Prostate gland (tissue), 2 donors: ENCODE results near the gene C6orf132. TPM values are rescaled to one million over a fixed set of nuclear protein-coding genes. Genes with fewer than 3 reads are reported as not detected.

Experiments used
- DNase-seq: peaks from one replicate; pipeline ENCODE4 v3.0.0-alpha.2; 2019; ENCODE audit warnings: low spot score
- H3K27ac ChIP-seq, 2 donors: fragments of 200-600 bp; sonication (generic); 2 replicates each; pipeline ENCODE4 v1.5.1; 2017 to 2019
- H3K27me3 ChIP-seq: fragments of 200-600 bp; sonication (generic); replicated peaks from 2 replicates; pipeline ENCODE4 v1.5.1; 2019; ENCODE audit not compliant: insufficient read depth
- H3K36me3 ChIP-seq, 2 donors: fragments of 200-600 bp; sonication (generic); 1 replicate in 1 of 2; 2 replicates in 1 of 2; pipeline versions ENCODE4 v1.5.1 to v1.8.1; 2017 to 2019
- H3K4me1 ChIP-seq: fragments of 200-600 bp; sonication (generic); replicated peaks from 2 replicates; pipeline ENCODE4 v1.5.1; 2019
- H3K4me3 ChIP-seq, 2 donors: fragments of 200-600 bp; sonication (generic); 2 replicates each; pipeline ENCODE4 v1.5.1; 2017 to 2019
- H3K9me3 ChIP-seq: fragments of 200-600 bp; sonication (generic); 2 replicates; pipeline ENCODE4 v1.5.1; 2017
- POLR2A ChIP-seq: fragments of 450-650 bp; IDR thresholded peaks from one replicate; pipeline ENCODE4 v1.6.1; 2016; ENCODE audit warnings: antibody characterized with exemption, mild to moderate bottlenecking
- POLR2AphosphoS5 ChIP-seq: sonication (generic); formaldehyde crosslinking; IDR thresholded peaks from one replicate; pipeline ENCODE4 v1.6.1; 2017; ENCODE audit warnings: antibody characterized with exemption
- WGBS: methylation state at CpG from one replicate; pipeline ENCODE4 v1.1.5; 2018; 5-methylcytosine and 5-hydroxymethylcytosine counted together
- intact Hi-C: fragments of 100-400 bp; cut with DNase I; formaldehyde crosslinking; loops from one replicate; pipeline ENCODE4 v1.14.2; 2022
- total RNA-seq, 2 donors: library from RNA; depleted of rRNA; stranded (reverse); fragments of >200 nt; gene quantifications; one replicate each; pipeline ENCODE4 v1.1.0, GENCODE V29; 2016
- TF ChIP-seq, protein P1 (sequence below), 4 experiments: fragments of 200-600 bp in 2 of 4; fragments of 450-650 bp in 2 of 4; sonication (generic) in 2 of 4; IDR thresholded peaks; 1 replicate in 3 of 4; 2 replicates in 1 of 4; pipeline ENCODE4 v1.5.1; 2016 to 2019; ENCODE audit warnings: antibody characterized with exemption in 4 of 4, mild to moderate bottlenecking in 2 of 4, moderate library complexity in 2 of 4

C6orf132 gene
- total RNA-seq, 2 donors from 2014 or later, result 30.8 to 45.9 TPM

DNA sequence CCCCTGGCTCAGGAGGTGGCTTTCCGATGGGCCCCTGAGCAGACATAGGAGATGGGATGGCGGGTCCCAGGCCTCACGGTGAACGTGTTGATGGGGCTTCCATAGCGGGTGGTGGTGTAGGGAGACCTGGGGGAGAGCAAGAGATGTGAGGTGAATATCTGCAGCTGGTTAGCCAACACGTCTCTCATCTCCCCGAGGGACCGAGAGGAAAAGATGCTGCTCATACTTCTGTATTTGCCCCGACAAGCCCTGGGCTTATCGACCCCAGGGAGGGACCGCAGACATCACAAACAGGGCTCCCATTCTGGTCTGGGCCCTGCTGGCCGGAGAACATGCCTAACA lies 38.7 kb downstream of the C6orf132 start:
- TF ChIP-seq, protein P1, sequence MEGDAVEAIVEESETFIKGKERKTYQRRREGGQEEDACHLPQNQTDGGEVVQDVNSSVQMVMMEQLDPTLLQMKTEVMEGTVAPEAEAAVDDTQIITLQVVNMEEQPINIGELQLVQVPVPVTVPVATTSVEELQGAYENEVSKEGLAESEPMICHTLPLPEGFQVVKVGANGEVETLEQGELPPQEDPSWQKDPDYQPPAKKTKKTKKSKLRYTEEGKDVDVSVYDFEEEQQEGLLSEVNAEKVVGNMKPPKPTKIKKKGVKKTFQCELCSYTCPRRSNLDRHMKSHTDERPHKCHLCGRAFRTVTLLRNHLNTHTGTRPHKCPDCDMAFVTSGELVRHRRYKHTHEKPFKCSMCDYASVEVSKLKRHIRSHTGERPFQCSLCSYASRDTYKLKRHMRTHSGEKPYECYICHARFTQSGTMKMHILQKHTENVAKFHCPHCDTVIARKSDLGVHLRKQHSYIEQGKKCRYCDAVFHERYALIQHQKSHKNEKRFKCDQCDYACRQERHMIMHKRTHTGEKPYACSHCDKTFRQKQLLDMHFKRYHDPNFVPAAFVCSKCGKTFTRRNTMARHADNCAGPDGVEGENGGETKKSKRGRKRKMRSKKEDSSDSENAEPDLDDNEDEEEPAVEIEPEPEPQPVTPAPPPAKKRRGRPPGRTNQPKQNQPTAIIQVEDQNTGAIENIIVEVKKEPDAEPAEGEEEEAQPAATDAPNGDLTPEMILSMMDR (IDR thresholded peaks at IDR 0.05), result no peak
- TF ChIP-seq POLR2AphosphoS5, result no peak
- TF ChIP-seq POLR2A, result no peak
- 84% methylated on average over 12 of the region's 12 CpGs for WGBS
- Histone ChIP-seq H3K4me3 (no peak overlapping the region), H3K4me1 (peaks cover 14% of the 10 kb centered on the region), H3K9me3 (no peaks in the 10 kb centered on the region), H3K27me3 (no peaks in the 10 kb centered on the region), H3K36me3 (no peaks in the 10 kb centered on the region), H3K27ac (peak overlapping the region; percentile 57 to 76)
- DNase-seq, result no peak
- intact Hi-C loops, result no loop called here

DNA sequence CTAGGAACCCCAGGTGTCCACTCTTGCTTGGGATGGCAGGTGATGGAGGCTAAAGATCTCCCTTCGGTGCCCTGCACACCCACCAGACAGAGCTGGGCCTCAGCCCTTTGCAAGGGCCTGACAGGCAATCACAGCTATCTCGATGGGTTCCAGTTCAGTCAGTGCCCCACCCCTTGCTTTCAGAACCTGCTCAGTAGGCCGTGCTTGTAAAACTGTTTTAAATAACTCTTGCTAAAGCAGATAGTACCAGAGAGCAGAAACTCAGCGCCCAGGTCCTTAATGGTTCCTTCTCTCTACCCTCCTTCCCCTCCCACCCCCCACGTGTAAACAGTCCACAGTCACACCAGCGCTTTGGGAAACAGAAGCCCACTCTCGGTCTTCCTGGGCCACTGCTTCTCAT lies 39.2 kb downstream of the C6orf132 start:
- H3K27ac ChIP-seq, result peak overlapping the region; percentile 57 to 76
- peak; percentile 64 for DNase-seq
- TF ChIP-seq POLR2AphosphoS5 (peak; percentile 65), POLR2A (peak; percentile 17)
- TF ChIP-seq, protein P1 (IDR thresholded peaks at IDR 0.05), result no peak
- no peaks in the 10 kb centered on the region for H3K9me3 ChIP-seq
- no peaks in the 10 kb centered on the region for H3K27me3 ChIP-seq
- no peaks in the 10 kb centered on the region for H3K36me3 ChIP-seq
- 58% methylated on average over 7 of the region's 7 CpGs for WGBS
- H3K4me1 ChIP-seq, result peaks cover 14% of the 10 kb centered on the region
- intact Hi-C loops, result no loop called here
- H3K4me3 ChIP-seq, result no peak overlapping the region

DNA sequence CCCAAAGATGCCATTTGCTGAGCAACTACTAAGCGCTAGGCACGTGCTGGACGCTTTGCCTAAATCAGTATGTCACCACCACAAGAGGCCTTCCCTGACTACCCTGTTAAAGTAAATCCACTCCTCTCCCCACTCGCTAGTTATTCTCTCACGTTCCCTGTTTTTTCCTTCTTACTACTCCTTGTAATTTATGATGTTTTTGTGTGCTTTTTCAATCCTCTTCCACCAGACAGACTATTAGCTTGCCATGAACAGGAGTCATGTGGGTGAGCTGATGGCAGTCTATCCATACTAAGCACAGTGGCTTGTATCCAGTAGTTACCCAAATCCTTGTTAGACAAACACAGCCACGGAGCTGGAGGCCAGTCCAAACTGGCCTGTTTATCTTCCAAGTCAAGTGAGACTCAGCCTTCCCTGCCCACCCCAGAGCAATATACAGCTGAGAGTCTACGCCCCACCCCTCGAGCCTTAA lies 41.2 kb downstream of the C6orf132 start:
- Histone ChIP-seq H3K4me3 (no peak overlapping the region), H3K36me3 (no peaks in the 10 kb centered on the region), H3K27ac (peak overlapping the region; percentile 56 to 76), H3K27me3 (no peaks in the 10 kb centered on the region), H3K4me1 (peaks cover 14% of the 10 kb centered on the region), H3K9me3 (no peaks in the 10 kb centered on the region)
- intact Hi-C loops, result no loop called here
- WGBS, result 63% methylated on average over 8 of the region's 8 CpGs
- DNase-seq, result peak; percentile 84
- no peak for TF ChIP-seq POLR2A
- peak; percentile 81 for TF ChIP-seq POLR2AphosphoS5
- TF ChIP-seq, protein P1 (IDR thresholded peaks at IDR 0.05), result no peak

DNA sequence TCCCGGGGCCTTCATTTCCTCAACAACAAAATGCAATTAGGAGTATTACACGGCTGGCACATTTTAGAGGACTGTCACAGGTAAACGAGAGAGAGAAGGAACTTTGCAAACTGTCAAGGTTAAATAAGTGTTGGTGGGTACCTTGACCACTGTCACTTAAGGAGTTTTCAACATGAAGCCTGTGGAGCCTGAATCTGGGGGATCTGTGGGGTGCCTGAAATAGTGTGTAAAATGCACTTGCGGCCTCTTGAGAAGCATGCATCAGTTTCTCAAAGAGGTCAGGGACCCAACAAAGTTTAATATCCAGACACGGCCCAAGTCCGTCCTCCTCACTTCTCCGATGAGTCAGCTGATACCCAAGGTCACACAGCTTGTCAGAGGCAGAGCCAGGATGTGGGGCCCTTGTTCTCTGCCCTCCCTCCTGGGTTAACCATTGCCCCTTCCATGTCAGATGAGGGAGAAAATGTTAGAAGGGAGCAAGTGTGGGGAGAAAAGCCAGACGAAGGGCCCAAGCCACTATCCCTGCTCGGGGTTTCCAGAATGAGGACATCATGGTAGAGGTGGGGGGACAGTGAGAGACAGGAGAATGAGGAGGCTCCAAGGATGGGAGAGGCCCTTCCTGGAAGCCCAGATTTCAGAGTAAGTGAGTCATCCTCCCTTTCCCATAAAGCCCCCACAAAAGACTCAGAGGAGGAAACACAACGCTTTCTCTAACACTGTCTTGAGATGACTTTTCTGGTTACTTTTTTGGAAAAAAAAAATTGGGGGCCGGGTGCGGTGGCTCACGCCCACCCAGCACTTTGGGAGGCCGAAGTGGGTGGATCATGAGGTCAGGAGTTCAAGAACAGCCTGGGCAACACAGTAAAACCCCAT lies 42.2 kb downstream of the C6orf132 start:
- peaks cover 14% of the 10 kb centered on the region for H3K4me1 ChIP-seq
- TF ChIP-seq POLR2AphosphoS5 (no peak), POLR2A (no peak)
- TF ChIP-seq, protein P1 (IDR thresholded peaks at IDR 0.05), result no peak
- H3K27me3 ChIP-seq, result no peaks in the 10 kb centered on the region
- H3K27ac ChIP-seq, result peak overlapping the region; percentile 56 to 76
- no peak for DNase-seq
- intact Hi-C loops, result no loop called here
- 73% methylated on average over 14 of the region's 14 CpGs for WGBS
- no peak overlapping the region for H3K4me3 ChIP-seq
- no peaks in the 10 kb centered on the region for H3K36me3 ChIP-seq
- H3K9me3 ChIP-seq, result no peaks in the 10 kb centered on the region
